Stomach (tissue), 9 donors: ENCODE measurements around the gene PCED1B. TPM values are rescaled to one million over a fixed set of nuclear protein-coding genes. Genes with fewer than 3 reads are reported as not detected.
A peak's percentile ranks its signal among the peaks of the same experiment; 100 is the strongest.

Source experiments
- DNase-seq, 2 donors: peaks; one replicate each; pipeline versions ENCODE4 v3.0.0 to v3.0.0-alpha.2; 2013 to 2019
- H3K27ac ChIP-seq, 5 donors: fragments of 200-600 bp in 4 of 5; sonication (generic) in 4 of 5; one replicate each; pipeline ENCODE4 v1.5.1; 2013 to 2019; ENCODE audit warnings: mild to moderate bottlenecking in 1 of 5, moderate library complexity in 1 of 5
- H3K27me3 ChIP-seq, 3 donors: fragments of 200-600 bp; sonication (generic); one replicate each; pipeline ENCODE4 v1.5.1; 2017 to 2019; ENCODE audit warnings: mixed run types in 1 of 3
- H3K36me3 ChIP-seq, 4 donors: fragments of 200-600 bp; sonication (generic); 1 replicate in 3 of 4; 2 replicates in 1 of 4; pipeline ENCODE4 v1.5.1; 2016 to 2019
- H3K4me1 ChIP-seq, 4 donors: fragments of 200-600 bp; sonication (generic); one replicate each; pipeline ENCODE4 v1.5.1; 2016 to 2019
- H3K4me3 ChIP-seq, 4 donors: fragments of 200-600 bp; sonication (generic) in 3 of 4; one replicate each; pipeline ENCODE4 v1.5.1; 2016 to 2019; ENCODE audit warnings: mild to moderate bottlenecking in 1 of 4
- H3K9me3 ChIP-seq, 4 donors: fragments of 200-600 bp; sonication (generic); one replicate each; pipeline ENCODE4 v1.5.1; 2016 to 2019
- CTCF ChIP-seq, 7 experiments: fragments of 450-650 bp in 4 of 7; fragments of 200-600 bp in 3 of 7; sonication (generic) in 3 of 7; IDR thresholded peaks; one replicate each; pipeline ENCODE4 v1.5.1; 2016 to 2019; ENCODE audit warnings: antibody characterized with exemption in 7 of 7, control low read depth in 2 of 7, mild to moderate bottlenecking in 1 of 7
- EP300 ChIP-seq: sonication (generic); formaldehyde crosslinking; IDR thresholded peaks from one replicate; pipeline ENCODE4 v1.6.1; 2017; ENCODE audit warnings: antibody characterized with exemption
- POLR2A ChIP-seq, 4 donors: fragments of 450-650 bp; IDR thresholded peaks; one replicate each; pipeline ENCODE4 v1.6.1; 2016; ENCODE audit warnings: antibody characterized with exemption in 4 of 4, control low read depth in 2 of 4, mild to moderate bottlenecking in 1 of 4, moderate library complexity in 1 of 4
- POLR2AphosphoS5 ChIP-seq, 3 donors: sonication (generic); formaldehyde crosslinking; IDR thresholded peaks; one replicate each; pipeline ENCODE4 v1.6.1; 2016; ENCODE audit warnings: antibody characterized with exemption in 3 of 3
- WGBS, 5 donors: extraction: QIAGEN DNeasy Blood & Tissue Kit in 3 of 5; methylation state at CpG; one replicate each; pipeline versions ENCODE4 v1.1.5 to v1.1.7; 2013 to 2018; 5-methylcytosine and 5-hydroxymethylcytosine counted together
- intact Hi-C: fragments of 100-400 bp; cut with DNase I; formaldehyde crosslinking; loops from one replicate; pipeline ENCODE4 v1.15.1; 2023; ENCODE audit warnings: low total_unique reads
- polyA plus RNA-seq, 3 donors: library from polyadenylated mRNA; stranded (reverse); fragments of 200-250 nt; gene quantifications; one replicate each; pipeline ENCODE4 v1.2.3, GENCODE V29; 2013
- total RNA-seq, 5 donors: library from RNA; depleted of rRNA; stranded (reverse); fragments of >200 nt; gene quantifications; one replicate each; pipeline versions ENCODE4 v1.1.0 to v1.2.3, GENCODE V29; 2014 to 2016
- donor health status: healthy with polysubstance abuse.
- donor health status: Bipolar disorder and iron deficiency.
- donor health status: healthy.

The PCED1B gene
- total and polyA plus RNA-seq, 8 donors: 0.73 to 7.6 (median 2.4) TPM; not detected in 1

- TF ChIP-seq EP300 (no peak), POLR2A (IDR thresholded peaks at IDR 0.05) (no peak), POLR2AphosphoS5 (IDR thresholded peaks at IDR 0.05) (no peak), CTCF (IDR thresholded peaks at IDR 0.05) (no peak)
- Histone ChIP-seq H3K36me3 (no peaks in the 10 kb centered on the region), H3K9me3 (no peaks in the 10 kb centered on the region), H3K4me3 (peak overlapping the region; percentile 72 to 92 (median 80)), H3K27ac (peak overlapping the region; percentile 84 to 92 (median 89)), H3K27me3 (peaks cover 0 to 16% (median 0%) of the 10 kb centered on the region in 3 donors), H3K4me1 (peaks cover 8 to 54% (median 33%) of the 10 kb centered on the region in 4 donors)
- 3 to 8% (median 3%) methylated on average over 17 of the region's 17 CpGs for WGBS, 5 donors
- intact Hi-C loops: no loop called here
- peak in 1 of 2 donors; percentile 62 for DNase-seq
These were observed 521 bp upstream of the PCED1B start for GRCh38 chr12:47078733-47079467.

GRCh38 chr12:47079981-47080724, 732 bp downstream of the PCED1B start:
- DNase-seq: peak; percentile 36 to 79
- Histone ChIP-seq H3K9me3 (no peaks in the 10 kb centered on the region), H3K27ac (peak overlapping the region; percentile 84 to 92 (median 89)), H3K36me3 (no peaks in the 10 kb centered on the region), H3K27me3 (peaks cover 0 to 16% (median 0%) of the 10 kb centered on the region in 3 donors), H3K4me1 (peaks cover 8 to 66% (median 36%) of the 10 kb centered on the region in 4 donors), H3K4me3 (peak overlapping the region; percentile 72 to 92 (median 80))
- no peak for TF ChIP-seq CTCF (IDR thresholded peaks at IDR 0.05)
- peak in 1 of 3 donors; percentile 14 for TF ChIP-seq POLR2AphosphoS5 (IDR thresholded peaks at IDR 0.05)
- TF ChIP-seq POLR2A (IDR thresholded peaks at IDR 0.05): no peak
- no peak for TF ChIP-seq EP300
- intact Hi-C loops: loop anchor here (5.0 kb wide), 1 partner anchor 227 kb away; no protein-coding TSS in a partner anchor
- WGBS, 5 donors: 0 to 1% (median 0%) methylated on average over 18 to 49 of the region's 49 CpGs

- Histone ChIP-seq H3K9me3 (no peaks in the 10 kb centered on the region), H3K36me3 (no peaks in the 10 kb centered on the region), H3K4me1 (peaks cover 8 to 73% (median 36%) of the 10 kb centered on the region in 4 donors), H3K27ac (peak overlapping the region; percentile 22 to 92 (median 88)), H3K27me3 (peaks cover 0 to 16% (median 0%) of the 10 kb centered on the region in 3 donors), H3K4me3 (peak overlapping the region; percentile 72 to 92 (median 80))
- intact Hi-C loops: loop anchor here (5.0 kb wide), 1 partner anchor 226 kb away; no protein-coding TSS in a partner anchor
- peak; percentile 50 to 64 for DNase-seq
- WGBS, 5 donors: 17 to 26% (median 21%) methylated on average over 26 of the region's 26 CpGs
- TF ChIP-seq POLR2A (IDR thresholded peaks at IDR 0.05): no peak
- no peak for TF ChIP-seq CTCF (IDR thresholded peaks at IDR 0.05)
- TF ChIP-seq POLR2AphosphoS5 (IDR thresholded peaks at IDR 0.05): peak in 1 of 3 donors; percentile 50
- TF ChIP-seq EP300: no peak
These were observed 1.5 kb downstream of the PCED1B start for GRCh38 chr12:47080725-47081502.
